ENCODE results near the gene IFT27. TPM values are rescaled to one million over a fixed set of nuclear protein-coding genes. Genes with fewer than 3 reads are reported as not detected.

Gene IFT27
- total and polyA plus RNA-seq, 9 donors: 14.2 to 38.8 (median 28.4) TPM

DNA sequence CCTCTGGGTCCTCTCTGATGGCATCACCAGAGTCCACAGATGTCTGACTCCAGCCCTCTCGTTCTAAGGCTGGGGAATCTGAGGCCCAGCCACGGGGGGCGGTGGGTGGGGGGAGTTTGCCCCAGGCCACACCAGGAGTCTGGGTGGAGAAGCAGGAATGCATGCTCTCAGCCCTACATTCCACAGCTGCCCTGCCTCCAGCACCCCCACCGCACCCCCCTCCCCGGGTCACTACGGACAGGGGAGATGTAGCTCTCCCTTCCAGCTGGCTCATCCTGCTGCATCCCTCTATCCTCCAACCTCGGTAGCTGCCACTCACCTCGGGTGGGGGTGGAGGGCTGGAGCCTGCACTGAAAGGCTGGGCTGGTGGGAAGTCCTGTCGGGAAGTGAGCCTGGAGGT, 43.2 kb upstream of the IFT27 start:
- no peaks in the 10 kb centered on the region for H3K9me3 ChIP-seq
- no peak for TF ChIP-seq POLR2A (IDR thresholded peaks at IDR 0.05)
- TF ChIP-seq, protein P1, sequence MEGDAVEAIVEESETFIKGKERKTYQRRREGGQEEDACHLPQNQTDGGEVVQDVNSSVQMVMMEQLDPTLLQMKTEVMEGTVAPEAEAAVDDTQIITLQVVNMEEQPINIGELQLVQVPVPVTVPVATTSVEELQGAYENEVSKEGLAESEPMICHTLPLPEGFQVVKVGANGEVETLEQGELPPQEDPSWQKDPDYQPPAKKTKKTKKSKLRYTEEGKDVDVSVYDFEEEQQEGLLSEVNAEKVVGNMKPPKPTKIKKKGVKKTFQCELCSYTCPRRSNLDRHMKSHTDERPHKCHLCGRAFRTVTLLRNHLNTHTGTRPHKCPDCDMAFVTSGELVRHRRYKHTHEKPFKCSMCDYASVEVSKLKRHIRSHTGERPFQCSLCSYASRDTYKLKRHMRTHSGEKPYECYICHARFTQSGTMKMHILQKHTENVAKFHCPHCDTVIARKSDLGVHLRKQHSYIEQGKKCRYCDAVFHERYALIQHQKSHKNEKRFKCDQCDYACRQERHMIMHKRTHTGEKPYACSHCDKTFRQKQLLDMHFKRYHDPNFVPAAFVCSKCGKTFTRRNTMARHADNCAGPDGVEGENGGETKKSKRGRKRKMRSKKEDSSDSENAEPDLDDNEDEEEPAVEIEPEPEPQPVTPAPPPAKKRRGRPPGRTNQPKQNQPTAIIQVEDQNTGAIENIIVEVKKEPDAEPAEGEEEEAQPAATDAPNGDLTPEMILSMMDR (IDR thresholded peaks at IDR 0.05): no peak
- TF ChIP-seq EP300 (IDR thresholded peaks at IDR 0.05): no peak
- 9 to 14% (median 13%) methylated on average over 5 to 9 of the region's 9 CpGs for WGBS, 3 donors
- H3K4me3 ChIP-seq: no peak overlapping the region
- intact Hi-C loops (cut with DNase I): no loop called here
- no peaks in the 10 kb centered on the region for H3K27me3 ChIP-seq
- no peaks in the 10 kb centered on the region for H3K36me3 ChIP-seq
- peaks cover 6% of the 10 kb centered on the region for H3K4me1 ChIP-seq (ENCODE audit: insufficient read depth)
- DNase-seq: no peak
- no peak overlapping the region for H3K27ac ChIP-seq

DNA sequence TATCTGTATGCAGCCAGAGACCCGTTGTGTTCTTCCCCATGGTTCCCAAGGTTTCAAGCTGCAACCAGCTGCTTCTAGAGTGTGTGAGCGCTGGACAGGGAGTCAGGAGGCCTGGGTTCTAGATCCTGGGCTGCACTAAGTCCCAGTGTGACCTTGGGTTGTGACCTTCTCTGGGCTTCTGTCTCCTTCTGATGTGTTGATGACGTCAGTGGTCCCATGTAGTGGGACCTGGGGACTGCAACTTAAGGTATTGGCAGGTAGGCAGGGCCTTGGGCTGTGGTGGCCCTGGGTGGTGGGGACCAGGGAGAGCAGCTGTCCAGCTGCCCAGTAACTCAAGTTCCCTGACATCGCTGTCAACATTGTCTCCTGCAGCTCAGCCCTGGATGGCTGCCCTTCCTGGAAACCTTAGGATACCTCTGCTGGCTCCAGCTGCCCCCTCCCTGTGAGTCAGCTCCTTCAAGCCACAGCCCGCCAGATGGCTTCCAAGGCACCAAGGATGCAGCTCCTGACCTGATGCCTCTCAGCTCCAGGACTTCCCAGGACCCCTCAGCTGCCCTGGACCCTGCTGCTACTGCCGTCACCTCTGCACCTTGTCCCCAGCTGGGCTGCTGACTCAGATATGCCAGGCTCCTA, 42.2 kb upstream of the IFT27 start:
- Histone ChIP-seq H3K4me1 (ENCODE audit: insufficient read depth) (peaks cover 6% of the 10 kb centered on the region), H3K36me3 (no peaks in the 10 kb centered on the region), H3K9me3 (no peaks in the 10 kb centered on the region), H3K27me3 (no peaks in the 10 kb centered on the region), H3K4me3 (no peak overlapping the region), H3K27ac (no peak overlapping the region)
- intact Hi-C loops (cut with DNase I): no loop called here
- 66 to 75% (median 75%) methylated on average over 6 of the region's 6 CpGs for WGBS, 3 donors
- DNase-seq: no peak
- no peak for TF ChIP-seq POLR2A (IDR thresholded peaks at IDR 0.05)
- TF ChIP-seq, protein P1 (IDR thresholded peaks at IDR 0.05): no peak
- TF ChIP-seq EP300 (IDR thresholded peaks at IDR 0.05): no peak

DNA sequence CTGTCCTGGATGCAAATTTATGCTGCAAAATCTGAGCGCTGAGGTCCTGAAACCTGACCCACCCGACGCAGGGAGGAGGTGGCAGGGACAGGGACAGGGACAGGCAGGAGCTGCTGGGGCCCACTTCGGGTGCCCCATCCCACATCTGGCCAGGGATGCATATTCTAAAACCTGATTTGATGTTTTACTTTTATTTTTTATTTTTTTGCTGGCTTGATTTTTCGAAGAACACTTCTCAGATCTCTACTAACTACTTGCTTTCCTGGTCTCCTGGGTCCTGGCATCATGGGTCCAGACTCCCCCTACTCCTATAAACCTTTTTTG, 41.6 kb upstream of the IFT27 start:
- H3K9me3 ChIP-seq: no peaks in the 10 kb centered on the region
- H3K4me3 ChIP-seq: no peak overlapping the region
- no peak for DNase-seq
- no peaks in the 10 kb centered on the region for H3K36me3 ChIP-seq
- H3K27me3 ChIP-seq: no peaks in the 10 kb centered on the region
- intact Hi-C loops (cut with DNase I): no loop called here
- peaks cover 6% of the 10 kb centered on the region for H3K4me1 ChIP-seq (ENCODE audit: insufficient read depth)
- WGBS, 3 donors: 24 to 30% (median 29%) methylated on average over 5 of the region's 5 CpGs
- TF ChIP-seq EP300 (IDR thresholded peaks at IDR 0.05) (no peak), POLR2A (IDR thresholded peaks at IDR 0.05) (no peak)
- TF ChIP-seq, protein P1 (IDR thresholded peaks at IDR 0.05): no peak
- no peak overlapping the region for H3K27ac ChIP-seq

DNA sequence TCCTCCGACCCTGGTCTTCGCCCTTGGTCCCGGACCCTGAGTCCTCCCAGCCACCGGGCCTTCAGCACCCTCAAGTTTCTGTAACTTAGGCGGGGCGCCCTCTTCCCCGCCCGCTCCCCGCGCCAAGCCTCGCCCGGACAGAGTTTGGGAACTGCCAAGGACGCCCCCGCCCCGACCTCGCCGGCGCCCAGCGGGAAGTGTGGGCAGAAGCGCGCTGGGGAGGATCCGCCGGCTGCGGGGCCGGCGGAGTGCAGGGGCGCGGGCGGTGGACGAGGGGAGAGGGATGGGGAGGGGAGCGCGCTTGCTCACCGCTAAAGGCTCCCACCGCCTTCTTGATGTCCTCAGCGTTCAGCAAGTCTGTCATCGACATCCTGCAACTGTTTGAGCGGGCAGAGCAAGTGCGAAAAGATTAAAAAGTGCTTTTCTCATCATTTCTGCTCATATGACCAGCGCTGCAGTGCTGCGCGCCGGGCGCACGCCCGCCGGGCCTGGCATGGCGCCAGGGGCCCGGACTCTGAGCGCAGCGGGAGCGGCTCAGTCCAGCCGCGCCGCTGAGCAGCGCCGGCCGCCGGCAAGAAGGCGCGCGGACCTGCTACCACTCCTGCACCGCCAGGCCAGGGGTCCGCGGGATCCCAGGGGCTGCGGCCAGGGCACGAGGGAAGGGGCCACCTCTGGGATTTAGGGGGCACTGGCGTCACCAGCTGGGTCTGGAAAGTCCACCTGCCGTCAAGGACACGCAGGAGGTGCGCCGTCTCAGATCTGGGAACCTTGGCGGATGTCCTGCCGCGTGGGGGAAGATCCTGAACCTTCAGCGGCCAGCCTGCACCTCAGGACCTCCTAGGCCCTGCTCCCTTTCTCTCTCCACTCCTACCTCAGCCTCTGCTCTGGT, 41.0 kb upstream of the IFT27 start, which contains the start of gene PVALB:
Gene PVALB (minus strand): TSS at position 400 of the 889 bp plus-strand sequence. CDS start 30 bp downstream, at position 370.
- no peaks in the 10 kb centered on the region for H3K27me3 ChIP-seq

More for the DNA sequence above, 41.0 kb upstream of the IFT27 start, which contains the start of gene PVALB:
- peak in 3 of 5 donors; percentile 12 to 61 (median 48) for DNase-seq
- intact Hi-C loops (cut with DNase I): no loop called here
- Histone ChIP-seq H3K36me3 (no peaks in the 10 kb centered on the region), H3K27ac (no peak within 1 kb of the TSS), H3K4me3 (peak within 1 kb of the TSS; percentile 16), H3K9me3 (no peaks in the 10 kb centered on the region), H3K4me1 (ENCODE audit: insufficient read depth) (peaks cover 6% of the 10 kb centered on the region)
- WGBS, 3 donors: 1 to 2% (median 1%) methylated on average over 74 to 75 of the region's 75 CpGs
- TF ChIP-seq POLR2A (IDR thresholded peaks at IDR 0.05): no peak
- TF ChIP-seq, protein P1 (IDR thresholded peaks at IDR 0.05): no peak
- no peak for TF ChIP-seq EP300 (IDR thresholded peaks at IDR 0.05)

All from ovary (tissue), 9 donors.